Dermis lymphatic vessel endothelial cell (primary cell): ENCODE data around the gene ADAMTS8. TPM values are rescaled to one million over a fixed set of nuclear protein-coding genes. Genes with fewer than 3 reads are reported as not detected.

Source experiments
- total RNA-seq: library from RNA; depleted of rRNA; stranded (reverse); fragments of >200 nt; gene quantifications from 2 replicates; pipeline ENCODE4 v1.2.1, GENCODE V29; 2014

Gene ADAMTS8
- not detected in 2 replicates for total RNA-seq

GRCh38 chr11:130428316-130429119 lies at the start of gene ADAMTS8:
Gene ADAMTS8, minus strand, starts transcription at chr11:130428609. Its CDS starts 323 bp downstream, at chr11:130428286.

GRCh38 chr11:130448416-130449309 lies 20.3 kb upstream of the ADAMTS8 start, which contains the start of gene ADAMTS15:
Gene ADAMTS15, plus strand, starts transcription at chr11:130448645. Its CDS starts 329 bp downstream, at chr11:130448974.

Other genes with a start within 250 kb of the ADAMTS8 start
- 30.7 and 38.5 TPM in 2 replicates for gene ZBTB44, start 113.7 kb downstream of the ADAMTS8 start, total RNA-seq
- gene ADAMTS15, start 20.0 kb upstream of the ADAMTS8 start, total RNA-seq: 4.7 and 15.7 TPM in 2 replicates